HG03159 (cell line): ENCODE results near the gene FGF14.

Source experiments
- ATAC-seq: cut with Tn5 transposase; IDR thresholded peaks from one replicate; pipeline ENCODE4 v1.9.1; 2021; ENCODE audit warnings: mild to moderate bottlenecking, moderate library complexity; ENCODE audit not compliant: unreplicated experiment

Gene FGF14

DNA sequence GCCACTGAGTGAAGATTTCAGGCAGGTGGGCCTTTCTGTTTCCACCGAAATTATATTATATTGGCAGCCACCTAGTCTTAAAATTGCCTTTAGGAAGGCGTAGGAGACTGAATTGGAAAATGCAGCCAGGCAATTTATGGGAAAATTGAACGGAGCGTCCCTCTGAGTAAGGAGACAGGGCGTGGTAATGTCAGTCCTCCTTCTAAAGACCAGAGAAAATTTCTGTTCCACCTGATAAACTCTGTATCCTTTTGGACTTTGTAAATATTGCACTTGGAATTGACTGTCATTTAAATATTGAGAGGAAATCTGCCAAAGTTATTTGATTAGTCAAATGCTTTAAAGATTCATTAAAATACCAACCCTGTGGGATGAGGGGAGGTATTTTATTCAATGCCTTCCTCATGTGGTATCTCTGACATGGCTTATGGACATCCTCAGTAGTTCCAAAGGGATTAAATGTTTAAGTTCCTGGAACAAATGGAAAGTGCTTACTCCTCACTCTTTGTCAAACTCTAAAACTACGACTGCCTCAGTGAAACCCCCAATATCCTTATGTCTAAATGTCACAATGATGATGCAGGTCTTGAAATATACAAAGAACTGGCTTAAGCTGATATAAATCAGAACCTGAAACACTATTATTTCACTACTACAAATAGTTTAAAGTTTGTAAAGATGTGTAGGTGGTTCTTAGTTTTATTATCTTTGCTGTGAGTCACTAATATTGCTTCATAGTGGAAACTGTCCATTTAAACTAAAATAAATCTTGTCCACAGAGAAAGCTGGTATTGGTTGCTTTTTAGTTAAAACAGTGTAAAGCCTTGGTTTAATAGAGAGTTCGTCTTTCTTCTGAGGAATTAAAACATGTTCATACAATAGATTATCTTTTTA, 203.2 kb downstream of the FGF14 start:
- ATAC-seq: no peak

DNA sequence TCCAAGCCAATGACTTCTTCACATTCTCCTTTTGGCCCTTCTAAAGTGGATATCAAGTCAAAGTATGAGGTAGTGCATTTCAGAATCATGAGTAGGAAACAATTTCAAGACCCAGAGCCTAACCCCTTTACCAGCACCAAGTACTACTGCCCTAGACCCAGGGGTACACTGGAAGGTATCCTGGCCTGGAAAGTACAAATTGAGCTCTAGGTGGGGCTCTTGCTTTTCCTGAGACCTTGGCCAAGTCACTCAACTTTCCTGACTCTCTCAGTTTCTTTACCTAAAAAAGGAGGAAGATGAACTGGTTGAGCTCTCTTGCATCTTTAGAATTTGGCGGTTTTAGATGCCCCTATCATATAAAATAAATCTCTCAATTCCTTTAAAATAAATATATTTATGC, 204.7 kb downstream of the FGF14 start:
- no peak for ATAC-seq

DNA sequence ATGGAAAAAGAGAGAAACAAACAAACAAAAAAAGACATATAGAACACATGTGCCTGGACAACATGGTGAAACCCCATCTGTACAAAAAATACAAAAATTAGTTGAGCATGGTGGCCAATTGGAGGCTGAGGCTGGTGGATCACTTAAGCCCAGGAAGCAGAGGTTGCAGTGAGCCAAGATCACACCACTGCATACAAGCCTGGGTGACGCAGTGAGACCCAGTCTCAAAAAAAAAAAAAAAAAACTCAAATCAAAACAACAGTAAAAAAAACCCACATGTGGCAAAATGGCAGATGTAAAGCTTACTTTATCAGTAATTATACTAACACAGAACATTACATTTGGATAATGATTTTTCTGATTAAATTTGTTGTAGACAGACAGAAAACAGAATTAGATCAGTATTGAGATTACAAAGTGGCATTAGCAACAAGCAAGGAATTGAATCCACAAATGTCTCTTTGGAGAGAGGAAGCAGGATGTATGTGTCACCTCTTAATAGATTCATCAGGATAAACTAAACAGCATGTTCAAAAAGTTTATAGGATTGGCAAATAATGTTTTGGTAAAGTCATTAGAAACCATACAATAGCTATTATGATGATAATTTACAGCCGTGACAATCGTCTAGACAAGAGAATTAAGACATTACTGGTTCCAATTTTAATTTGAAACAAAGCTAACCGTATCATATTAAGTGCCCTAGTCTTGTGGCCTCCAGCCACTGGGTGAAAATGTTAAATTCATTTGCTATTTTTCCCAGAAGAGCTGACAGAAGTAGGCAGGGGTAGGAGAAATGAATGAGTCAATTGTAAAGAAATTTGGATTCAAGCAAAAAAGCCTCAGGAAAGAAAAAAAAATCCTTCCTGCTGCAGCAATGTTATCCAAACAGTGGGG, 206.0 kb downstream of the FGF14 start:
- ATAC-seq: no peak

DNA sequence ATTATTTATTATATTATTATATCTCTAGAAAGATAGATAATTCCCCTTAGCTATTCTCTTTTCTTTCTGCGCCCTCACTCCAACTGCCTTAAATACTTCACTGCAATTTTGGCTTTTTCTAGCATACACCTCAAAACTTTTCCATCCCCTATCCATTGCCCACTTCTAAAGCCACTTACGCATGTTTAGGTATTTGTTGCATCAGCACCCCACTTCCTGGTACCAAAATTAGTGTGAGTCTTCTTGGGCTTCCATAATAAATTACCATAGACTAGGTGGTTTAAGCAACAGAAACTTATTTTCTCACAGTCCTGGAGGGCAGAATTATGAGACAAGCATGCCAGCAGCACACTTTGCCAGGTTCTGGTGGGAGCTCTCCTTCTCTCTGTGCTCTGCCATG, 209.0 kb downstream of the FGF14 start:
- ATAC-seq: no peak

DNA sequence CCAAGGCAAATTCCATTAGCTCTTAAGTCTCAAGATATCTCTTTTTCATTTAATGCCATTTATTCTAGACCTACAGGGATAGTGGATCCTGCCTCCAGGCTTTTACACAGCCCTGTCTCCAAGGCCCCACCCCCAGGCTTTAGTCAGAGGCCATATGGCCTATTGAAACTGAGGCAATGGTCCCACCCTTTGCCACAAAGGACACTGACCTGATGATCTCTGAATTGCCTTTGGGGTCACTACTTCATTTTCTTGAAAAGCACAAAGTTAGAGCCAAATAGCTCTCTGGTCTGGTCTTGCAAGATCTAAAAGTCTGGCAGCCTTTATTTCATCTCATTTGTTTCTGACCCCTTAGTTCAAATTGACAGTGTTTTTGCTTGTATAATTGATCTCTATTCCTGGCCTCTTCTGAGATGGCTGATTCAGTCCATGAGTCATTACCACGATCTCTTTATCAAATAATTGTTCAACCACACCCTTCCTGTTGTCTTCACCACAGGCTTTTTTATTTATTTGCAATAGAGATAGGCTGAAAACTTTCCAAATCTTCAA, 209.8 kb downstream of the FGF14 start:
- ATAC-seq: no peak

DNA sequence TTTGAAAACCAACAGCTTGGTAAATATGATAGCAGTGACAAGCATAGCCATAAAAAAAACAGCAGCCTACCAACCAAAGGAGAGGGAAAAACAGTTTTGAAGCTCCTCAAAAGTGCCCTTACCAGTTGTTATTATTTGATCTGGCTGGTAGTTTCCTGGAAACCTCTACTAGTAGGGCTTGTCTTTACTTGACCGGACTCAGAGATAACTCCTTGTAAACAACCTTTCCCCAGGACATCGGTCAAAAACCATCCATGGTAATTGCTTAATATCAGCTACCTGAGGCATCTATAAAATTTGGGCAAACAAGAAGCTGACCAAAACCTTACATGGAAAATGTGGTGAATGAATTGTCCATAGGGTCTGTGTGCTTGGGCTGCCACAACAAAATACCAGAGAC, 210.9 kb downstream of the FGF14 start:
- ATAC-seq: no peak

DNA sequence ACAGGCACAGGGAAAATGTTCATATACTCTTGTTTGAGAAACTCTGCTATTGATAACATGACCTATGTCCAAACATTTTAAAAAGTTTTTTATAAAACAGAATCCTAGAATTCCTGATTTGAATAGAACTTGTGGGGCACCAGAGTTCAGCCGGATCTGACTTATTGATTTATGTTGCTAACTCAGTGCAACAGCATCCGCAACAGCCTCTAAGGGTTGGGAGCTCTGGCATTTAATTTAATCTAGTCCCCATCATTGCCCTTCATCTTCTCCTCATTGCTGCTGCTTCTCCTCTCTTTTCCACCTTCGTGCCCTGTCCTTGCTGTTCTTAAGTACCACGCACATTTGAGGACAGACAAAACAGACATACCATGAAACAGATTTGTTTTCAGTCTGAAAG, 214.5 kb downstream of the FGF14 start:
- ATAC-seq: no peak

DNA sequence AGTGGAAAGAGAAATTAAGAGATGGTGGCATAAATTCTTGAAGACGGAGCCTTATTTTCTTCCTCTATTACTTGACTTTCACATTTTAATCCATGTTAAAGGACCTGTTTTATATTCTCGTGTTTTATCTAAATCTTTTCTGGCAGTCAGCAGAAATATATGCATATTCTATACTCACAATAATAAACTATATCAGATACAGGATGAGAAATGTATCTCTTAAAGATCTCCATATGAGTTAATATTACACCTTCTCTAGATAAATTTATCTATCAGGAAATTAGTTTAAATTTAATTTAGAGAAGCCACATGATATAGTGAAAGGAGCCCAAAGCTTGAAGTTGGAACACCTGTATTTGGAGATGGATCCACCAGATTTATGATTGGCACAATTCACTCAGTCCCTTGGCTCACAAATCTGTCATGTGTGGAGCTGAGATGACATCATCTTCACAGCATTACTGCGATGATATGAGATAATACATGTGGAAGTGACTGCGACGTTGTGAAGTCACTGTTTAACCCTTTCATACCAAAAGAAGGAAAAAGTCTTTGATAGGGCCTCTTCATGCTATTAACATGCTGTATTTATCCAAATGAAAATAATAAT, 216.4 kb downstream of the FGF14 start:
- no peak for ATAC-seq

DNA sequence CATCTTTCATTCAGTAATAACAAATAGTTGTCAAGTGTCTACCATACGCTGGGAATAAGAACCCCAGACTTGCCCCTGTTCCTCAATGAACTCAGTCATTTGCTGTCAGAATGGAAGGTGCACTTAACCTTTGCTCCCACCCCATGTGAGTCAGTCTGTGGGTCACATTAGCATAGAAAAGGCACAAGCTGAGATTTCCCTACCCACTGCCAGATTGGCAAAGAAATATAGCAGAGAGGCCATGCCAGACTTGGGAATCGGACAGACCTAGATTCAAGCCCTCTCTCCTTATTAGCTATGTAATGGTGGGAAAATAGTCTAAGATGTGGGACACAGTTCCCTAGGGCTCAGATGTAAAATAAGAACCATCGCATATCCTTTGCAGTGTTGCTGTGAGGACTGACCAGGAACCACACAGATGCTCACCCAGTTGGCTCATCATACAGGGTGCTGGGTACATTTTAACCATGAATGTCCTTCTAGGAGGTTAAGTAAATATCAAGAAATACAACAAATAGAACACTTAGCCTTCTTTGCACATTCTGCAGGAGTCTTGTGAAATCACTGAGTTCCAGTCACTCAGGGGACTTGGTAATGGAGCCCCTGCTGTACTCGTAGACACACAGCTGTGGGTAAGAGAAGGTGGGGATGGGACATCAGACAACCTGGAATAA, 218.2 kb downstream of the FGF14 start:
- ATAC-seq: no peak

DNA sequence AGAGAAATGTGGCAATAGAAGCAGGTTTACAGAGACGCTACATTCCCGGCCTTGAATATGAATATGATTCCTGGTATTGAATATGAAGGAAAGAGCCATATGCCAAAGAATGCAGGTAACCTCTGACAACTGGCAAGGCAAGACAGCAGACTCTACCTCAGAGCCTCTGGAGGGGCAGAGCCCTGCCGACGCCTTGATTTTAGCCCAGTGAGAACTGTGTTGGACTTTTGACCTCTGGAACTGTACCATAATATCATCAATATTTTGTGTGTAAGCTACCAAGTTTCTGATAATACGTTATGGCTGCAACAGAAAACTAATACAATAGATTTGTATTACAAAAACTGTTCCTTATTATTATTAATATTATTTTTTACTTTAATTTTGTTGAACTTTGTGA, 219.7 kb downstream of the FGF14 start:
- ATAC-seq: no peak

DNA sequence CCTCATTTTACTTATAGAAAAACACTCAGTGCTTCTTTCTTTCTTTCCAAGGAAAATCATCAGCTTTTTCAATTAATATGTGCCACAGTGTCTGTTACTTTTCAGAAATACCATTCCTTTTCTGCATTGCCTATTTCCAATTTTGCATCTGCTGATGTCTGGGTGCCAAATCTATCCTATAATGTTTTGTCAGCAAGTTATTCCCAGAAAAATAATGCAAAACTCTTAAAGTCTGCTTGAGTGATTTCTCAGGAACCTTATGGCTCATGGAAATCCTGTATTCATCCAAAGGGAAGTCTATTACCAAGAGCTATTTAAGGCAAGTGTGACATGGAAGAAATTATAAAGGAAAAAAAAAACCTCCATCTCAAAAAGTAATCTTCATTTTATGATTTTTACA, 224.4 kb downstream of the FGF14 start:
- no peak for ATAC-seq

DNA sequence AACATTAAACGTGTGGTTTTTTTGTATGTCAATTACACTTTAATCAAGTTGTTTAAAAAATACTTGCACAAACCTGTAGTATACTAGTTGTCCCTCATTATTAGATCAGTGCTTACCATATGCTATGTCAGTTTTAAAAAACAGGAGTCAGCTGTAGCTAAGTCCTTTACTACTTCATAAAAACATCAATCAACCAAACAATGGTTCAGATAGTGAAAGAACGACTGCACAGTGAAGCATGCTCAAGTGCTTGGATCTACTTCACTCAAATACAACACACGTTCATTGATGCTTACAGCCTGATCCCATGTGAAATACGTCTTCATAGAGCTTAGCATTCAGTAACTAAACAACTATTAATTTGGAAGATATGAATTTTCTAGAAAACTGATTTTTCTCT, 225.0 kb downstream of the FGF14 start:
- no peak for ATAC-seq

DNA sequence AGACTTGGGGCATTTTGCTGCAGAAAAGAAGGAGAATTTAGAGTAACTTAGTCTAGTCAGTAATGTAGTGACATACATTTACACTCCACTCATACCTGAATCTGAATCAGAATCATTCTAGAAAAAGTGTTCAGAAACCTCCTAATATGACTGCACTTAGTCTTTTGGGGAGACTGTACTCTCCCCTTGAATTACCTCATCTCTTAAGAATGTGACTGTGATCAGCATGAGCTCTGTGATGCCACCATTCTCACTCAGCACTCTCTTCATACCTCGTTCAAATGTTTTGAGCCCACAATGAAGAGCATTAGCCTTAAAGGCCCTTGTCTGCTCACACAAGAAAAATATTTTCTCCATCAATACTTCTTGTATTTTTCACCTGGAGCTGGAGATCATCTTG, 229.4 kb downstream of the FGF14 start:
- ATAC-seq: no peak

DNA sequence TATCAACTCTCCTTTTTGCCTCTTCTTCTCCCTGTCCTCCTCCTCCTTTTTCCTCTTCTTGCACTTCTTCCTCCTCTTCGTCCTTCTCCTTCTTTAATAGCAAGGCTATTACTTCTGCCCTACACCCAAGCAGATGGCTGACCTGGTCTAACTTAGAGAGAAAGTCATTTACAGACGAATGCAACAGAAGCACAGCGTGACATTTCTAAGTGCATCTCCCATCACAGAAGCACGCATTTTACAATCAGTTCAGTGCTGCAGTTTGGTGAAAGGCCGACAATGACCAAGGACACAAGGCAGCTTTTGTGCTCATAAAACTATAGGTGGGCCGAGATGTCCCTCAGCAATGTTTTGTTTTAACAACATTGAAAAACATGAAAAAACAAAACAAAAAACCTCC, 231.5 kb downstream of the FGF14 start:
- no peak for ATAC-seq

DNA sequence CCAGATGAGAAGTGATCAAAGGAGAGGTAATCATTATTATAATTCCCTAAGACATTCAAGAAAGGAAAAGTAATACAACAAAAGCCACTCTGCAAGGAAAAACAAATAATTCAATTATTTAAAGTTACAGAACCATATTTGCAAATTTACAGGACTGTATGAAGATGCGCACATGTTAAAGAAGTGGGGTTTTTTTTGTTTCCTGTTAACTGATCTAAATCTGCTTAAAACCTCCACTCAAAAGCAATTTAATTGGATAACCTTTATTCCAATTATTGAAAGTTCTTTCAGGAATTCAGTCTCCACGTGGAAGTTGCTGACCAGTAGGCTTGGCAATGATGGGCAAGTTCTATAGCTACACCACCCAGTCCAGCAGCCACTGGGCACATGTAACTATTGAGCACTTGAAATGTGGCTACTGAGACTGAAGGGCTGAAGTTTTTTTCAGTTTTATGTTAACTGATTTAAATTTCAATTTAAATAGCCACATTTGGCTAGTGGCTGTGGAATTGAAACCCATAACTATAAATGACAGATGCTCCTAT, 232.3 kb downstream of the FGF14 start:
- ATAC-seq: no peak

DNA sequence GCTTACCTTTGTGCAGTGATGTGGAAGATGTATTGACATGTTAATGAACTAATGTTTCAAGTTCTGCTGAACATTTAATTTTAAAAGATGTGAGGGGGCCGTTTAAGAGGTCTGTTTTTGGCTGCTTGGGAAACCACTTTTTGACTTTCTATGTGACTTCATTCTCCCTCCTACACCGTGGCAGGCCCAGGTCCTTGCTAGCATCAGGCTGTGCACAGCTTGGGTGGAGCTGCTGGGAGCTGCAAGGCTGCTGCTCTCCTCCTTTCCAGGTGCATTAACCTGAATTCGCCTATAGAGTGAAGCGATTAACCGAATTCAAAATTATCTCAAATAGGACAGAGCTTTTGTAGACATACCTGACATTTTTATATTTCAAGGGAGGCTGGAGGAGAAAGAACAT, 249.1 kb downstream of the FGF14 start:
- ATAC-seq: no peak

DNA sequence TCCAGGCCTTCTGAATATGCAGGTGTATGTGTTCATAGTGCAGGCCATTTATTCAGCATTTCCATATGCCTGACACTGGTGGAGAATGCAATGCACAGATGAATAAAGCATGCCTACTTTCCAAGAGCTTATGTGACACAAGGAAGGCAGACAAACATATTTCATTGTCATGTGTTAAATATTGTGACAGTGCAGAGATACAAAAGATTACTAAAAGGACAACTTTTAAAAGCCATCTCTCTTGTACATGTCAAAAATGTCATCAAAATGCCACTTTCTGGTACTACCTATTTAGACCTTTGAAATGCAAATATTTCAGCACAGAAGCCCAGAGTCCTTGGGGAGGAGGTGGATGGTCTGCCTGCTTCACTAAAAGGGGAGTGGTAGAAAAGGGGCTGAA, 254.5 kb downstream of the FGF14 start:
- no peak for ATAC-seq

DNA sequence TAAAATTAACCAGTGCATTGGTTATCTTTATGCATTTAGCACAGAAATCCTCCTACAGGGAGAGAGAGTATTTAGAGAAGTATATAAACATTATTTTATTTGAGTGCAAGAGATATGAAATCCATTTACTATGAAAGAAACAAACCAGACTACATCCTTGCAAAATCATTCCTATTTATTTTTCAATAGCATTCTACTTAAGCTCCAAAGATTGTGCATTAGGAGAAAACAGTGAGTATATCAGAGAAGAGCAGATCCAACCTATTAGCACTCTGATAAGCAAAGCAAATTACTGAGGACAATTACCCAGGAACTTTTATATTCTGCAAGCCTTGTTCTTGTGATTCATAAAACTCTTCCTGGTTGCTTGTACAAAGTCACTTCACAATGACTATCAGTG, 256.1 kb downstream of the FGF14 start:
- ATAC-seq: no peak

DNA sequence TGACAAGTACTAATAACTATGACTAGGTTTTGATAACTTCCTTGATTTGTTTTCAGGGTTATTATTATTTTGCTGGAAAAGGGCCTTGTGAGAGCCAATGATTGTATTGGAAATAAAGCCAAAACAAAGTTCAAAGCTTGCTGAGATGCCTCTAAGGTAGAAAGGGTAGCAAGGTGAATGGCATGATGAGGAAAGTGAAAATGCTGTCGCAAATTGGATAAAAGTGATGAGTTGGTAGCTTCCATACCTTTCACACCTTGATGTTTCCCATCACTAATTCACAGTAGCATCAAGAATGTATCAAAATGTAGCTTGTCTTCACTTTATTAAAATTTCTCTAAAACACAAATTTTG, 259.4 kb downstream of the FGF14 start:
- ATAC-seq: no peak

DNA sequence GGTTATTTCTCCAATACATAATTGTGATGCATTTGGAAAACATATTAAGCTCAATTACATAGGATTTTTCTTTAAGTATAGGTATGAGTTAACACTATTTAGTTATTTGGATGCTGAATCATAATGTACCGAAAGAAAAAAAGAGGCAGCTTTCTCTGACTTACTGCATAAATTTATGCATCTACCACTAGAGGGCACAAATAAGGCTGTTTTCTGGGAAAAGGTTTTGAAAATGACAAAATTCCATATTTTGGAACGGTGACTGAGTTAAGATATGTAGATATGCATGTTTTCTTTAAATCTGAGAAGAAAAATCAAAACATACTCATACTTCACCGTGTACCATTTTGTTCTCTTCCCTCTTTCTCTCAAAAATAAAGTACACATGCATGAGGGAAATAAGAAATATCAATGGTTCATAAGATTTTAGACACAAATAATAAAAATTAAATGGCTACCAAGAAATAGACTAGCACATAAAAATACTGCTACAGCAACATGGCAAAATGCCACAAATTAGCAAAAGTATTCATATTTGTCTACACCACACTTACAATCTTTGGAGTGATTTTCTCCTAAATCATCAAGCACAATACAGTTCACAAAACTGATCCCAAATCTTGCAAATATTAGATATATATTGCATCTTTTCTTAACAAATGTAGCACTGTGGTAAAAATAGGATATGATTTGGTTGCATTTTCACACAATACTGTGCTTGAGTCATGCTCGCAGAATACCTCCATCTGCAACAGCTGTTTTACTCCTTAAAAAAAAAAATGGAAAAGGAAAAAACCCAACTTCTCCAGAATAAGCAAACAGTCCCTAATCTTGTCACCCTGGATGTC, 260.0 kb downstream of the FGF14 start:
- ATAC-seq: peak; percentile 49
